ACC112 (cell line): ENCODE data around the gene KCND3.
"Not testable (repeated sequence)": the region's sequence is repeated elsewhere in the genome, so short reads cannot be mapped to it uniquely, and the experiment has no call there.

Experiments
- H2AFZ ChIP-seq: fragments of 200-600 bp; sonication (generic); one replicate; pipeline ENCODE4 v1.6.0; 2017; ENCODE audit warnings: antibody characterized with exemption, low read length; ENCODE audit not compliant: unreplicated experiment
- H3K27ac ChIP-seq: fragments of 200-600 bp; sonication (generic); 2 replicates; pipeline ENCODE4 v1.5.1; 2014; ENCODE audit warnings: low read depth, mild to moderate bottlenecking, antibody characterized with exemption, low read length, moderate library complexity
- H3K27me3 ChIP-seq: fragments of 200-600 bp; sonication (generic); 2 replicates; pipeline ENCODE4 v1.6.1; 2014; ENCODE audit warnings: mild to moderate bottlenecking, antibody characterized with exemption, low read length, moderate library complexity, mixed read lengths; ENCODE audit not compliant: insufficient read depth
- H3K36me3 ChIP-seq: fragments of 200-600 bp; sonication (generic); 2 replicates; pipeline ENCODE4 v1.6.1; 2016; ENCODE audit warnings: mild to moderate bottlenecking, antibody characterized with exemption, low read length, moderate library complexity, mixed read lengths; ENCODE audit not compliant: insufficient read depth
- H3K4me1 ChIP-seq: fragments of 200-600 bp; sonication (generic); one replicate; pipeline ENCODE4 v1.6.1; 2016; ENCODE audit warnings: low read length, mixed read lengths; ENCODE audit not compliant: insufficient read depth, unreplicated experiment, control insufficient read depth
- H3K4me3 ChIP-seq: fragments of 200-600 bp; sonication (generic); 2 replicates; pipeline ENCODE4 v1.5.1; 2014; ENCODE audit warnings: mild to moderate bottlenecking, low read depth, low read length
- H3K79me2 ChIP-seq: fragments of 200-600 bp; sonication (generic); one replicate; pipeline ENCODE4 v1.6.0; 2016; ENCODE audit warnings: low read length; ENCODE audit not compliant: control insufficient read depth, unreplicated experiment, insufficient read depth

KCND3 gene

DNA sequence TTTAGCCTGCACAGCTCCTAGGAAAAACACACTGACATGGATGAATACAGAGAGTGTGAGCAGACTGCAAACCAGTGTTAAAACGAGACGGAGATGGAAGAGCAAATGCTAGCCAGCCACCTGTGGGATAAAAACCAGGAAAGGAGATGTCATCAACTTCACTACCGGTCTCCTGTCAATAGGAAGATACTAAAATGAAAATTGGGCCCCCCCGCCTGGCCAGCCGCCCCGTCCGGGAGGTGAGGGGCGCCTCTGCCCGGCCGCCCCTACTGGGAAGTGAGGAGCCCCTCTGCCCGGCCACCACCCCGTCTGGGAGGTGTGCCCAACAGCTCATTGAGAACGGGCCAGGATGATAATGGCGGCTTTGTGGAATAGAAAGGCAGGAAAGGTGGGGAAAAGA, 189.7 kb downstream of the KCND3 start:
- not testable (repeated sequence) for H2AFZ ChIP-seq, H3K27ac ChIP-seq, H3K4me1 ChIP-seq, H3K4me3 ChIP-seq, H3K79me2 ChIP-seq, H3K36me3 ChIP-seq
- peaks cover 51% of the 10 kb centered on the region for H3K27me3 ChIP-seq

DNA sequence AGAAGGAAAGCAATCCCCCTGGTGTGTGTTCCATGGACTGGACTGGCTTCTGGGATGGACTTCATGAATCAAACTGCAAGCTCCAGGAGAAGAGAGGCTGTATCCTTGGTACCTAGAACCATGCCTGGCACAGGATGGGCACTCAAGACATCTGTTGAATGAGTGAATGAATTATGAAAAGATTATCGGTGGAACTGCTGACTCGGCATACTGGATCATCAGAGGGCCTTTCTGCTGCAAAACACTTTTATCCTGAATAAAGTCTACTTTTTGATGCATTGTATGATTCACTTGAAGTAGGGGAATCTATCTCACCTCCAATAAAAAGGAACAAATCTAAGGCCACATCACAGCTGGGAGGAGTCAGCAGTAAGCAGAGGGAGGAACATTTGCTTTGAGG, 190.9 kb downstream of the KCND3 start:
- no peak overlapping the region for H3K4me3 ChIP-seq
- H3K27ac ChIP-seq = no peak overlapping the region
- no peak overlapping the region for H2AFZ ChIP-seq
- no peaks in the 10 kb centered on the region for H3K79me2 ChIP-seq
- no peaks in the 10 kb centered on the region for H3K4me1 ChIP-seq
- H3K27me3 ChIP-seq = peaks cover 46% of the 10 kb centered on the region
- H3K36me3 ChIP-seq = no peaks in the 10 kb centered on the region

DNA sequence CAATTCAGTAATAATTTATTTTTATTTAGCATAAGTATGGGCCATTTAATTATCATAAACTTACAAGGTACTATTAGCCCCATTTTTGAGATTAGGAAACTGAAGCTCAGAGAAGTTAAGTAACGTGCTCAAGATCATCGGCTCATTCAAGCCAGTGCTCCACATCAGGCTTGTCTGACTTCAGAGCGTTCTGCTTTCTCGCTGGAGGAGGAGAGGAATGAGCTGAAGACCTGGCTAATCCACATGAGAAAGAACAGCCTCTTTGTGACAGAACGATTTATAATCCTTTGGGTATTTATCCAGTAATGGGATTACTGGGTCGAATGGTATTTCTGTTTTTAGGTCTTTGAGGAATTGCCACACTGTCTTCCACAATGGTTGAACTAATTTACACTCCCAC, 194.1 kb downstream of the KCND3 start:
- H3K27me3 ChIP-seq = peaks cover 65% of the 10 kb centered on the region
- H3K4me1 ChIP-seq = no peaks in the 10 kb centered on the region
- H2AFZ ChIP-seq = no peak overlapping the region
- H3K4me3 ChIP-seq = no peak overlapping the region
- H3K79me2 ChIP-seq = no peaks in the 10 kb centered on the region
- H3K27ac ChIP-seq = no peak overlapping the region
- H3K36me3 ChIP-seq = no peaks in the 10 kb centered on the region

DNA sequence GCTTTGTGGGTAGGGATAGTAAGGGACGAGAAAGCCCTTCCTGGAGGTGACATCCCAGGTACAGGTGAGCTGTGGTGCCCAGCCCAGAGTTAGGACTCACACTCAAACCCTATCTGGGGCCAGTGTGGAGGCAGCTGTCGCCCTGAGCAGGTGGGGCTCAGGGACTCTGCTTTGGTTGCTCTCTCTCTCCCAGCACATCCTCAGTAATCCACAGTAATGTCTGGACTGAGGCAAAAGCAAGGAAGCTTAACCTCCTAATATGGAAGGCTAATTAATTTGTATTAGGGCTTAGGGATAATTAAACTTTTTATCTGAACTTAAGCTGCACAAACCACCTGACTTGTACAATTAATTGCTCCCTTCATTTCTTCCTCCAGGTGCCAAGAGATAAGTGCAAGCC, 195.5 kb downstream of the KCND3 start:
- H2AFZ ChIP-seq = no peak overlapping the region
- H3K27me3 ChIP-seq = peaks cover 73% of the 10 kb centered on the region
- H3K27ac ChIP-seq = no peak overlapping the region
- H3K36me3 ChIP-seq = no peaks in the 10 kb centered on the region
- no peak overlapping the region for H3K4me3 ChIP-seq
- H3K4me1 ChIP-seq = no peaks in the 10 kb centered on the region
- H3K79me2 ChIP-seq = no peaks in the 10 kb centered on the region

DNA sequence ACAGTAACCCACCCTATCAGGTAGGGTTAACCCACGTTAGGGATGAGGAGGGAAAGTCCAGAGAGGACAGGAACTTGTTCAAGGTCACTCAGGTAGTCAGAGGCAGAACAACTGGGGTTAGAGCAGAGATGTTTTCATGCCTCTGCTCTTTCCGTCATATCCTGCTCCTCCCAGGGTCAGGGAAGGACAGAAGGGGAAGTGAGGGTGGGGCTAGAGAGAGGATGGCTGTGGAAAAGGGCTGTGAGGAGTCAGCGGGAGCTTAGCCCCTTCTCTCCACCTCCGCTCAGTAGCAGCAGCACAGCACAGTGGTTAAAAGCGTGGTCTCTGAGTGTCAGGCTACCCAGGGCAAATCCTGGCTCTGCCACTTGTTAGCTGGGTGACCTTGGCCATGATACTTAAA, 197.2 kb downstream of the KCND3 start:
- H3K79me2 ChIP-seq = no peaks in the 10 kb centered on the region
- no peak overlapping the region for H3K27ac ChIP-seq
- no peak overlapping the region for H3K4me3 ChIP-seq
- H3K4me1 ChIP-seq = no peaks in the 10 kb centered on the region
- H3K36me3 ChIP-seq = no peaks in the 10 kb centered on the region
- no peak overlapping the region for H2AFZ ChIP-seq
- H3K27me3 ChIP-seq = peaks cover 78% of the 10 kb centered on the region

DNA sequence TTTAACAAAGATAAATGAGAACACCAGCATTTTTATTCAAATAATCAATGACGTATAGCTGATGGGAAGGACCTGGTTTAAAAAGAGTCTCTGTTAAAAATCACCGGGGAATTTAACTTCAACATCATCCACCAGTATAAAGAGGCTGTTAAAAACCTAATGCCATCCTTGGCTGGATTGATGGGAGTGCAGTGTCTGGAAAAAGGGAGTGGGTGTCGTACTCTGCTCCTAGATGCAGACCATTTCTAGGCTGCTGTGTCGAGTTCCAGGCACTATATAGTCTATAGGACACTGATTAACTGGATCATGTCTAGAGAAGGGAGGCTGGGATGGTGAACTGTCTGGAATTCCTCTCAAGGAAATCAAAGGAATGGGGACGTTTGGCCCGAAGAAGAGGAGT, 197.7 kb downstream of the KCND3 start:
- no peaks in the 10 kb centered on the region for H3K36me3 ChIP-seq
- no peaks in the 10 kb centered on the region for H3K79me2 ChIP-seq
- no peak overlapping the region for H3K27ac ChIP-seq
- H3K4me1 ChIP-seq = no peaks in the 10 kb centered on the region
- no peak overlapping the region for H3K4me3 ChIP-seq
- peaks cover 75% of the 10 kb centered on the region for H3K27me3 ChIP-seq
- H2AFZ ChIP-seq = no peak overlapping the region

DNA sequence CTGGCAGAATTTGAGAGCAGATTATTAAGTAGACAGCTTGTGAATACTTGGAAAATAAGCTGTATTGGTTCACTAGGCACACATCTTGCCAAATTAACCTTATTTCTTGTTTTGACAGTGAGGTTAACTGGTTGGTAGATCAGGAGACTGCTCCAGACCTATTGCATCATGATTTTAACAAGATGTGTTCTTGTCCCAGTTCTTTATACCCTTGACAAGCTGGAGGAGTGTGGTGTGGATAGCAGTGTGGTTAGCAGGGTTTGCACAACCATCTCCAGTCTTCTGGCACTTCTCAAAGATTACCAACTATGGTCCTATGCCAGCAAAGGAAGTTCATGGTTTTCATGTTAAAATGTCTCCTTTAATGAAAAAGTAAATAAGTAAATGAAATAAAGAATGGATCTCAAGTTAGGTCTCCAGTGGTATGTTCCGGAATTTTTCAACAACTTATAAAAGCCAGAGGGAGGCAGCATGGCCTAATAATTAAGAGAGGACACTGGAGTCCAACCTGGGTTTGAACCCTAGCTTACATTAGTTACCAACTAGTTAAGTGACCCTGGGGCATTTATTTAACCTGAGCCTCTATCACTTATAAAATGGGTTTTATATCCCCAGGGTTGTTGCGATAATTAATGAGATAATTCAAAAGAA, 199.7 kb downstream of the KCND3 start:
- no peaks in the 10 kb centered on the region for H3K79me2 ChIP-seq

DNA sequence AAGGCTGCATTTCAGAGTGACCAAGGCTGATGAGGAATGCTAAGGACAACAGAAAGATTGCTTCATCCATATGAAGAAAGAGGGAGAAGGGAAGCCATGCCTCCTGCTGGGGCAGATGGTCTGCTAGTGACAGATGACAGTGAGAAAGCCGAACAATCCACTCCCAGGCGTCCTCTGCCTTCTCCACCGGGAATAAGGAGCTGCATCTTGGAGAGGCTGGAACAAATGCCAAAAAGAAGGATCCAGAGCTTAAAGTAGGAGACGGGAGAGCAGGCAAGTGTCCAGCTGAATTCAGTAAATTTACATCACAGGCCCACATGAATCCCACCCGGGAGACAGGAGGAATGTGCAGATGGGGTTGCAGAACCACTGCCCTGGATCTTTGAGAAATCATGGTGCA, 200.3 kb downstream of the KCND3 start:
- Histone ChIP-seq H3K79me2 (no peaks in the 10 kb centered on the region), H3K27me3 (peaks cover 72% of the 10 kb centered on the region), H3K4me3 (no peak overlapping the region), H3K36me3 (no peaks in the 10 kb centered on the region), H3K4me1 (no peaks in the 10 kb centered on the region), H3K27ac (no peak overlapping the region), H2AFZ (no peak overlapping the region)

More for the DNA sequence above, 199.7 kb downstream of the KCND3 start:
- Histone ChIP-seq H2AFZ (no peak overlapping the region), H3K4me1 (no peaks in the 10 kb centered on the region), H3K4me3 (no peak overlapping the region), H3K36me3 (no peaks in the 10 kb centered on the region), H3K27ac (no peak overlapping the region), H3K27me3 (peaks cover 76% of the 10 kb centered on the region)

DNA sequence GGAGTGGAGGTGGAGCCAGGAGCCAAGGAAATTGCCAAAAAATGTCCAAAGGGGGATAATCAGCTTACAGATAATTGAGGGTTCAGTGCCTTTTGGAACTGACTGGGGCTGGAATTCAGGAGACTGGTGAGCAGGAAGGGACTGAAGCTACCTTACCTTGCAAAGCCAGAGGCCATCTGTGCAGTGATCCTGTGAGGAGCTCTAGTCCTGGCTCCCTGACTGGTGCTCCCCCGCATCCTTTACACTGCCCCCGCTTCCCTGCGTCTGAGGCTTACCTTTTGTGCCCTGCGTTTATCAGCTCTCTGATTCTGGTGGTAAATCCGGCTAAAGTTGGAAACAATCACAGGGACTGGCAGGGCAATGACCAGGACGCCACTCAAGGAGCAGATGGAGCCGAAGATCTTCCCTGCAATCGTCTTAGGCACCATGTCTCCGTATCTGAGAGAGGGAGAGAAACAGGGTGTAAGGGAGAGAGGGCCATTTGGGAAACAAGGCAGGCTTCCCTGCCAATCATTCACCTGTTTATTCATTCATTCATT, 202.7 kb downstream of the KCND3 start:
- H3K4me1 ChIP-seq = no peaks in the 10 kb centered on the region
- H3K79me2 ChIP-seq = no peaks in the 10 kb centered on the region
- peaks cover 78% of the 10 kb centered on the region for H3K27me3 ChIP-seq
- no peak overlapping the region for H3K27ac ChIP-seq
- no peaks in the 10 kb centered on the region for H3K36me3 ChIP-seq
- no peak overlapping the region for H3K4me3 ChIP-seq
- H2AFZ ChIP-seq = no peak overlapping the region

DNA sequence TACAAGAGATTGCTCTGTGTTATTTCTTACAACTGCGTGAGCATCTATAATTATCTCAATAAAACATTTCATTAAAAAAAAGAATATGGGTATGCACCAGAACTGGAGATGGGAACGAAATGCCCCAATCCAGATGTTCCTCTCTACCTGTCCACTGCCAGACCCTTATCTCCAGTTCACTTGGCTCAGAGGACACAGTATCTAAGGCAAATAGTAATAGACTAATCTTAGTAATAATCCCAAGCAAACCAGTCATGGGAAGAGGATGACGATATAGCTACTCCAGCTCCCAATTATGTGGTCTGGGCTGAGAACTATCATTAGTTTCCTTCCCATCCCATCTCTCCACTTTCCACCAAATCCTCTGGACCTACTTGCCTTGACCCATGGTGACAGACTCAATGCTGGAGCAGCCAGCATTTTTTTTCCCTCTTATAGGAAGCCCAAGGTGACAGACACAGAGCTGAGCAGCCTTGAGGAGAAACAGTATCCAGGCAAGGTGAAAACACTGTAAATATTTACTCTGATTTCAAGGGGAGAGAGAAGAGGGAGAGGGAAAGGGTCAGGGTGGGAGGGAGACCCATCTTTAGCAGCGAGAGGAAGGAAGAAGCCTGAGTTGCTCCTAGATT, 205.1 kb downstream of the KCND3 start:
- H3K27me3 ChIP-seq = peaks cover 56% of the 10 kb centered on the region

DNA sequence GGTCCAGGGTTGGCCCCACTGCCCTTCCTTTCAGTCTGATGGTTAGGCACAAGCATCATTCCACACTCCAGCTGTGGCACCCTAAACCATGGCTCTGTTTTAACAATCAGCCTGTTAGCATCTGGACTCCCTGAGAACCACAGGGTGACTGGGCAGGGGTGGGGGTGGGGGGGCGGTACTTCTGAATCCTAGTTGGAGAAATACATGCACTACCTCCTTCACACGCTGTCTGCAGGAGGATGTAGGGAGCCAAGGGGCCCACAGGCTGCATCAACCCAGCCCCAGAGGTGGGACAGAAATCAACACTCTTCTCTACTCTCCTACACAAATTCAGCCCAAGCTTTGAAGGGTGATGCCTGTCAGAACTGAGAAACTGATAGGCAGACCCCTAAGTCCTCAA, 209.9 kb downstream of the KCND3 start:
- H3K27me3 ChIP-seq = peaks cover 21% of the 10 kb centered on the region

More for the DNA sequence above, 205.1 kb downstream of the KCND3 start:
- no peak overlapping the region for H2AFZ ChIP-seq
- no peaks in the 10 kb centered on the region for H3K4me1 ChIP-seq
- H3K79me2 ChIP-seq = no peaks in the 10 kb centered on the region
- H3K4me3 ChIP-seq = no peak overlapping the region
- no peaks in the 10 kb centered on the region for H3K36me3 ChIP-seq
- H3K27ac ChIP-seq = no peak overlapping the region

More for the DNA sequence above, 209.9 kb downstream of the KCND3 start:
- H3K36me3 ChIP-seq = no peaks in the 10 kb centered on the region
- H3K4me3 ChIP-seq = no peak overlapping the region
- H3K27ac ChIP-seq = no peak overlapping the region
- H3K4me1 ChIP-seq = no peaks in the 10 kb centered on the region
- H3K79me2 ChIP-seq = no peaks in the 10 kb centered on the region
- H2AFZ ChIP-seq = no peak overlapping the region
